Fibroblast of skin of left quadriceps (primary cell): ENCODE measurements around the gene PPID.
"Not testable (repeated sequence)": the region's sequence is repeated elsewhere in the genome, so short reads cannot be mapped to it uniquely, and the experiment has no call there.

Experiments used
- DNase-seq, 2 experiments: peaks; one replicate each; pipeline ENCODE4 v3.0.0-alpha.2; 2013; ENCODE audit warnings: low read depth in 2 of 2

The PPID gene

DNA sequence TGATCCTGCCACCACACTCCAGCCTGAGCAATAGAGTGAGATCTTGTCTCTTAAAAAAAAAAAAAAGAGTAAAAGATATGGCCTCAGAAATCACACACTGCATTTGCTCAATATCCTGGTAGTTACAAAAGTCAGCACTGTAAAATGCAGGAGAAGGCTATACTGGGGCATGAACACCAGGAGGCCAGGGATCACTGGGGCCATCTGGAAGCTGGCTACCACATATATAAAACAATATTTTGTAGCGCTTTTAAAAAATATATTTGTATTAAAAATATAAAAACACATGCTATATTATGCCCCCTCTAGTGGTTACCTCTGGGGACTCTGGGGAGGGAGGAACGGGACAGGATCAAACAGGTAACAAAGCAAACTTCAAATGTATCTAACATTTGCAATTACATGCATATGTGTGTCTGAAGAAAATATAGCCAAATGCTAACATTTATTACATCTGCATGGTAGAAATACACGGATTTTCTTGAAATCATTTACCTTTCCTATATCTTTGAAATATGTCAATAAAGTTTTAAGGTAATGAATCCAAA lies 55.5 kb downstream of the PPID start:
- DNase-seq: no peak

DNA sequence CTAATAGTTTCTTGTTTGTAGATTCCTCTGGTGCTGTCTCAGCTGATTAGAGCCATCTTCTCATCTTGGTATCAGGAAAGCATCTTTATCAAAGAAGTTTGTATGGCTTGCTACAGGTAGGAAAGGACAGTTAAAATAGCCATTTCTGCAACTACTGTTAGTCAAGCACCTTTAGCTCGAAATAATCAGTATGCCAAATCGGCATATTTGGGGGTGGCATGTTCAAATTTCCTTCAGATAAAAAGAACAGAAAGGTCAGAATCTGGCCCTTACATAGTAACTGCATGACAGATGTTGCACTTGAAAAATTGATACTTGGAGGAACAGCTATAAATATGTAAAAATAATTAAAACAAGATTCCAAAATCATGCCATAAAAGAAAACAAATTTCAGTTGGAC lies 56.3 kb downstream of the PPID start:
- DNase-seq: no peak

GRCh38 chr4:158664806-158665205 lies 58.4 kb downstream of the PPID start:
- DNase-seq: no peak

DNA sequence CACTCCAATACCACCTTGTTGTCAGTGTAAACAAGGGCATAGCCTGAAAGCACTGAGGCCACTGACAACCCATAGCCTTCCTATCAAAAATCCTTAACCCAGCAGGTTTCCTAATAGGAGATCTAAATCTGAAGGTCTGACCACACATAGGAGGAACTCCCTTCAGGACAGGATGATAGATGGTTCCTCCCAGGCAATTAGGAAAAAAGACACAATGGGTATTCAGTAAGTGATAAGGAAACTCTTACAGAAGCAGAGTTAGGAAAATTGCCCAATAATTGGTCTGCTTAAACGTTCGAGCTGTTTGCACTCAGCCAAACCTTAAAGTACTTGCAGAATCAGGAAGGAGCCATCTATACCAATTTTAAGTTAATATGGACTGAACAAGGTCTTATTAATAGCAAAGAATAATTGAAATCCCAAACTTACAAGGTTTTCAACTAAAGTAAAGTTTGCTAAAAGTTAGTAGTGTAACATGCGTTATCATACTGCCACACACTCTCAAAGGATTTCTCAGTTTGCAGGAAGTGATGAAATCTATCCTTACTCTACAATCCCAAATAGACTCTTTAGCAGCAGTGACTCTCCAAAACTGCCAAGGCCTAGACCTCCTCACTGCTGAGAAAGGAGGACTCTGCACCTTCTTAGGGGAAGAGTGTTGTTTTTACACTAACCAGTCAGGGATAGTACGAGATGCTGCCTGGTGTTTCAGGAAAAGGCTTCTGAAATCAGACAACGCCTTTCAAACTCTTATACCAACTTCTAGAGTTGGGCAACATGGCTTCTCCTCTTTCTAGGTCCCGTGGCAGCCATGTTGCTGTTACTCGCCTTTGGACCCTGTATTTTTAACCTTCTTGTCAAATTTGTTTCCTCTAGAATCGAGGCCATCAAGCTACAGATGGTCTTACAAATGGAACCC lies 59.2 kb downstream of the PPID start:
- DNase-seq: not testable (repeated sequence)

DNA sequence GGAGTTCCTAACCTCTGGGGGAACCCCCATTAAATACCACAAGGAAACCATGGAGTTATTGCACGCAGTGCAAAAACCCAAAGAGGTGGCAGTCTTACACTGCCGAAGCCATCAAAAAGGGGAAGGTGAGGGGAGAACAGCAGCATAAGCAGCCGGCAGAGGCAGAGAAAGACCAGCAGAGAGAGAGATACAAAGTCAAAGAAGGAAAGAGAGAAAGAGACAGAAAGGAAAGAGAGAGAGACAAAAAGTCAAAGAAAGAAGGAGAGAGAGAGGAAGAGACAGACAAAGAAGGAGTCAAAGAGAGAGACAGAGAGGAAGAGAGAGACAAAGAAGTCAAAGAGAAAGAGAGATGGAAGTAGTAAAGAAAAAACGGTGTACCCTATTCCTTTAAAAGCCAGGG lies 59.9 kb downstream of the PPID start:
- DNase-seq: not testable (repeated sequence)
